AG04450 (cell line): ENCODE results near the gene LRRC32. TPM values are rescaled to one million over a fixed set of nuclear protein-coding genes. Genes with fewer than 3 reads are reported as not detected.

Experiments
- CTCF ChIA-PET: fragments of 300-600, 350-600 bp; formaldehyde crosslinking; extraction: SDS; loops from one replicate; lab custom pipeline; 2022; ENCODE audit warnings: antibody characterized with exemption, inconsistent platforms; lab: Charles Lee
- POLR2A ChIA-PET: fragments of 350-600 bp; formaldehyde crosslinking; extraction: SDS; loops from one replicate; lab custom pipeline; 2021; ENCODE audit warnings: antibody characterized with exemption, inconsistent platforms; lab: Yijun Ruan, JAX
- DNase-seq: peaks from one replicate; pipeline ENCODE4 v3.0.0-alpha.2; 2011; ENCODE audit warnings: low read depth, low spot score
- H3K27ac ChIP-seq: one replicate; pipeline ENCODE4 v1.5.1; 2012; ENCODE audit warnings: low read depth, low read length, control low read depth
- H3K27me3 ChIP-seq: one replicate; pipeline ENCODE4 v1.6.0; 2012; ENCODE audit warnings: low read length; ENCODE audit not compliant: control insufficient read depth, insufficient read depth
- H3K4me3 ChIP-seq: 2 replicates; pipeline ENCODE4 v1.5.1; 2011; ENCODE audit warnings: mild to moderate bottlenecking, low read depth, low read length, control low read depth
- H3K9me3 ChIP-seq: 2 replicates; pipeline ENCODE4 v1.5.1; 2012; ENCODE audit warnings: low read length; ENCODE audit not compliant: control insufficient read depth, insufficient read depth
- CTCF ChIP-seq: IDR thresholded peaks from 2 replicates; pipeline ENCODE4 v1.5.1; 2011; ENCODE audit warnings: low read depth, low read length, control low read depth, inconsistent platforms
- polyA plus RNA-seq: library from polyadenylated mRNA; depleted of rRNA; stranded (reverse); fragments of >200 nt; gene quantifications from 2 replicates; pipeline ENCODE4 v1.2.3, GENCODE V29; 2011

The LRRC32 gene
- polyA plus RNA-seq, 1 experiment = 10.9 TPM

DNA sequence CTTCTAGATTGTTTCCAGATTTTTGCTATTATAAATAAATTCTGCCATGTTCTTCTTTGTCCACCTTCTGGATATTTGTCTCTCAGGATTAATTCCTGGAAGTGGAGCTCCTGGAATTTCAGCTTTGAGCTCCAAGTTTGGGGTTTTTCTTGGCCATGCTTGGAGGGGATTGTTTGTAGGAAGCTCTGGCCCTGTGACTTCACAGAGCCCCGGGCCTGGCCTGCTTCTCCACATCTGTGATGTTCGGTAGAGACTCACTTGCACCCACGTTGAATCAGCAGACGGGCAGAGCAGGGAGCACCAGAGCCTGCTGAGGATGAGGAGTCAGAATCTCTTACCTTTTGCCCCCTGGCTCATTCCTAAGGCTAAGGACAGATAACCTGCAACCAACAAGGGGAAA is 35.7 kb downstream of the LRRC32 start:
- Histone ChIP-seq H3K4me3 (no peak overlapping the region), H3K9me3 (no peaks in the 10 kb centered on the region), H3K27me3 (no peaks in the 10 kb centered on the region), H3K27ac (no peak overlapping the region)
- ChIA-PET CTCF (no interaction called here), POLR2A (no interaction called here)
- no peak for TF ChIP-seq CTCF
- DNase-seq = no peak

GRCh38 chr11:76632492-76632891 is 38.1 kb downstream of the LRRC32 start:
- POLR2A ChIA-PET = interaction anchor here (0.7 kb wide), 1 partner anchor 37 kb away, joined by 3 read pairs; no protein-coding TSS in a partner anchor
- no peaks in the 10 kb centered on the region; the same call in 1 of the 2 replicates for H3K9me3 ChIP-seq
- no peak for TF ChIP-seq CTCF
- no peak for DNase-seq
- no peak overlapping the region for H3K27ac ChIP-seq
- no peaks in the 10 kb centered on the region for H3K27me3 ChIP-seq
- H3K4me3 ChIP-seq = no peak overlapping the region
- CTCF ChIA-PET = interaction anchor here (0.7 to 0.8 kb wide), 2 partner anchors 34 to 286 kb away, joined by 3 read pairs; no protein-coding TSS in a partner anchor

DNA sequence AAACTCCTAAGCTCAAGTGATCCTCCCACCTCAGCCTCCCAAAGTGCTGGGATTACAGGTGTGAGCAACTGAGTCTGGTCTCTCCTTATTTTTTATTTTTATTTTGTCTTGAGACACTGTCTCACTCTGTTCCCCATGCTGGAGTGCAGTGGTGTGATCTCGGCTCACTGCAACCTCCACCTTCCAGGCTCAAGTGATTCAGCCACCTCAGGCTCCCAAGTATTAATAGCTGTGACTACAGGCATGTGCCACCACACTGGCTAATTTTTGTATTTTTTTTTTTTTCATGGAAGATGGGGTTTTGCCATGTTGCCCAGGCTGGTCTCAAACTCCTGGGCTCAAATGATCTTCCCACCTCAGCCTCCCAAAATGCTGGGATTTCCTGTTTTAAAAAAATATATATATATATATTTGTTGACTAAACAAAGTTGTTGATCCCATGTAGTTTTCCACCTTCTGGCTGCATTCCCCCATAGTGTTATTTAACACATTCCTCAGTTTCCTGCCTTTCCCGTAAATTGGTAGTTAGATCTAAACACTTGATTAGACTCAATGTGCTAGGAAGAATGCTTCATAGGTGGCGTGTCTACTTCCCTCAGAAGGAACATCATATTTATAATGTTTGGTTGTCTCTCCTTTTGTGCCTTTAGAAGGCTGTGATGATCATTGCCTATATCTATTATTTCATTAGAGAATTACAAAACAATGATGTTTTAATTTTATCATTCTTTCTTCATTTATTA is 38.8 kb downstream of the LRRC32 start:
- no peak overlapping the region for H3K4me3 ChIP-seq
- no peak overlapping the region for H3K27ac ChIP-seq
- no peaks in the 10 kb centered on the region for H3K27me3 ChIP-seq
- no peak for TF ChIP-seq CTCF
- H3K9me3 ChIP-seq = no peaks in the 10 kb centered on the region; the same call in 1 of the 2 replicates
- no peak for DNase-seq
- POLR2A ChIA-PET = interaction anchor here (0.7 kb wide), 1 partner anchor 38 kb away, joined by 3 read pairs; no protein-coding TSS in a partner anchor
- CTCF ChIA-PET = no interaction called here

DNA sequence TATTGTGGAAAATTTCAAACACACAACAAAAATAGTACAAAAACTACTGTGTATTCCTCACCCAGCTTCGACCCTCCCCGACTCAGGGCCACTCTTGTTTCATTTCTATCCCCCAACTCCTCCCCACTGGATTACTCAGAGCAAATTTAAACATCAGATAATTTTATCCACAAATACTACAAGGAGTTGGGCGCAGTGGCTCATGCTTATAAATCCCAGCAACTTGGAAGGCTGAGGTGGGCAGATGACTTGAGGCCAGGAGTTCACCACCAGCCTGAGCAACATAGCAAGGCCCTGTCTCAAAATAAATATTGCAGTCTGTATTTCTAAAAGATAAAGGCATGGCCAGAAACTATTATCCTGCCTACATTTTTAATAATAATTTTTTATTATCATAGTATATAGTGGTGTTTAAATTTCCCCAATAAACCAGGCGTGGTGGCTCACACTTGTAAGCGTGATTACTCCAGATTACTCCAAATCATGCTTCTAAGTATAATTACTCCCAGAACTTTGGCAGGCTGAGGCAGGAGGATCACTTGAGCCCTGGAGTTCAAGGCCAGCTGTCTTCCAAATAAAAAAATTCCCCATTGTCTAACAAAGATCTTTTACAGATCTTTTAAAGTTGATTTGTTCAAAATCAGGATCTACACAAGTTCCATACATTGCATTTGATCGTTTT is 39.8 kb downstream of the LRRC32 start:
- H3K27me3 ChIP-seq = no peaks in the 10 kb centered on the region
- CTCF ChIA-PET = no interaction called here
- TF ChIP-seq CTCF = no peak
- peak overlapping the region; percentile 21 for H3K27ac ChIP-seq
- POLR2A ChIA-PET = interaction anchor here (0.7 kb wide), 1 partner anchor 9 kb away, joined by 4 read pairs; no protein-coding TSS in a partner anchor
- no peak for DNase-seq
- H3K4me3 ChIP-seq = no peak overlapping the region
- H3K9me3 ChIP-seq = peaks cover 9% of the 10 kb centered on the region
